HG03196 (cell line): ENCODE results near the gene C10orf105.

Experiments
- ATAC-seq: cut with Tn5 transposase; IDR thresholded peaks from one replicate; pipeline ENCODE4 v1.9.1; 2021; ENCODE audit not compliant: unreplicated experiment

C10orf105 gene

GRCh38 chr10:71717056-71717455 is 2.5 kb downstream of the C10orf105 start:
- no peak for ATAC-seq

GRCh38 chr10:71716426-71716825 is 3.2 kb downstream of the C10orf105 start:
- no peak for ATAC-seq

- ATAC-seq, result no peak
These were observed 3.7 kb downstream of the C10orf105 start for GRCh38 chr10:71715860-71716259.

- ATAC-seq, result no peak
These were observed 4.6 kb downstream of the C10orf105 start for GRCh38 chr10:71715026-71715425.

- no peak for ATAC-seq
These were observed 5.0 kb downstream of the C10orf105 start for GRCh38 chr10:71714592-71714991.

- ATAC-seq, result no peak
These were observed 5.6 kb downstream of the C10orf105 start for GRCh38 chr10:71714031-71714410.

- no peak for ATAC-seq
These were observed 6.2 kb downstream of the C10orf105 start for GRCh38 chr10:71713135-71714030.

GRCh38 chr10:71712572-71713134 is 6.9 kb downstream of the C10orf105 start:
- no peak for ATAC-seq

- ATAC-seq, result no peak
These were observed 7.4 kb downstream of the C10orf105 start for GRCh38 chr10:71712170-71712569.

- no peak for ATAC-seq
These were observed 8.4 kb downstream of the C10orf105 start for GRCh38 chr10:71711052-71711623.

GRCh38 chr10:71710519-71710918 is 9.1 kb downstream of the C10orf105 start:
- ATAC-seq, result no peak

- no peak for ATAC-seq
These were observed 10.4 kb downstream of the C10orf105 start for GRCh38 chr10:71708897-71709882.

- no peak for ATAC-seq
These were observed 11.3 kb downstream of the C10orf105 start for GRCh38 chr10:71708301-71708703.

GRCh38 chr10:71707240-71707789 is 12.3 kb downstream of the C10orf105 start:
- no peak for ATAC-seq

GRCh38 chr10:71706216-71707121 is 13.1 kb downstream of the C10orf105 start:
- ATAC-seq, result no peak

- ATAC-seq, result no peak
These were observed 14.0 kb downstream of the C10orf105 start for GRCh38 chr10:71705582-71705981.

GRCh38 chr10:71704816-71705215 is 14.8 kb downstream of the C10orf105 start:
- ATAC-seq, result no peak

GRCh38 chr10:71703577-71703976 is 16.0 kb downstream of the C10orf105 start:
- no peak for ATAC-seq

- no peak for ATAC-seq
These were observed 18.0 kb downstream of the C10orf105 start for GRCh38 chr10:71701496-71702132.
